ENCODE results near the gene CCDC60.

The CCDC60 gene

DNA sequence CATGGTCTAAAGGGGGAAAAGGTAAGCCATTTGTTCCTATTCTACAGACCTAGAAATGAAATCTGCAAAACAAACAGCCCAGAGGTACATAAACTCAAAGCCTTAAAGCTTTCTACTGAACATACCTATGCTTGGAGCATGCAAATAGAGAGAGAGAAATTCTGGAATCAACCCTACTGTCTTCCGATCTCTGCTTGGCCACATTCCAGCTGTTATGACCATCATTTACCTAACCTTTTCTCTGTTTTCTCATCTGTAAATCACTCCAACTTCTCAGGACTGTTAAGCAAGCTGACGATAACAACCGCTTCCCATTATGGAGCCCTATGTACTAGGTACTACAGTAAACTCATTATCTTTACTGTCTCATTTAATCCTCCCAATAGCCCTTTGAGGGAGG, 126.3 kb downstream of the CCDC60 start (continued):
- TF ChIP-seq SNAI2 (CRISPR knock-in tag; IDR thresholded peaks at IDR 0.05) (no peak), ISL1 (CRISPR knock-in tag; IDR thresholded peaks at IDR 0.05) (no peak), ARNTL (CRISPR knock-in tag; IDR thresholded peaks at IDR 0.05; ENCODE audit: borderline replicate concordance, low read depth) (no peak), TCF4 (CRISPR knock-in tag; IDR thresholded peaks at IDR 0.05; ENCODE audit: borderline replicate concordance) (no peak), PPARA (CRISPR knock-in tag; IDR thresholded peaks at IDR 0.05; ENCODE audit: borderline replicate concordance) (no peak), RARB (CRISPR knock-in tag; IDR thresholded peaks at IDR 0.05) (no peak)

DNA sequence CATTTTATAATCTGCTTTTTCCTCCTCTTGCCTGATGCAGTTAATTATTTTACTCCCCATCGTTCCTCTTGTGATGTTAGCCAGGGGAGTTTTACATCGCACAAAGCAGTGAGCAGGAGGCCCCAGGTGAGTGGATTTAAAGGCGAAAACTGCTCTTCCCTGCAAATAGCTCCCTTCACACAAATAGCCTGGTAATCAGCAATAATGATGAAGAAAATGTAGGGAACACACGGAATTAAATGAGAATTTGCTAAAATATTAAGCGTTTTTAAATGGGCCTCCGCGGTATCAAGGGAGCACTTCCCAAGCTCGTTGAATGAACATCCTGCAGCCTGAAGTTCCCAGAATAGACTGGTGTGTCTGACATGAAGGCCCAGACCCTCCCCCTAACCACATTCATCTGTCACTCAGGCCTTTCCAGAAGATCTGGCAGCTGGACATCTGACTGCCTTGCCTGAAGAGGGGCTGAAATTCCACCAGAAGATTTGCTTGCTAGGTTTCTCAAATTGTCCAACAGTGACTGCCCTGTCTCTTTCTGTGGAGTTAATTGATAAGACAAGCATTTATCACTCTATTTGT, 127.2 kb downstream of the CCDC60 start:
- TF ChIP-seq PPARA (CRISPR knock-in tag; IDR thresholded peaks at IDR 0.05; ENCODE audit: borderline replicate concordance) (no peak), RARB (CRISPR knock-in tag; IDR thresholded peaks at IDR 0.05) (no peak), ZNF70 (CRISPR knock-in tag; IDR thresholded peaks at IDR 0.05) (no peak)
- ATAC-seq: no peak

DNA sequence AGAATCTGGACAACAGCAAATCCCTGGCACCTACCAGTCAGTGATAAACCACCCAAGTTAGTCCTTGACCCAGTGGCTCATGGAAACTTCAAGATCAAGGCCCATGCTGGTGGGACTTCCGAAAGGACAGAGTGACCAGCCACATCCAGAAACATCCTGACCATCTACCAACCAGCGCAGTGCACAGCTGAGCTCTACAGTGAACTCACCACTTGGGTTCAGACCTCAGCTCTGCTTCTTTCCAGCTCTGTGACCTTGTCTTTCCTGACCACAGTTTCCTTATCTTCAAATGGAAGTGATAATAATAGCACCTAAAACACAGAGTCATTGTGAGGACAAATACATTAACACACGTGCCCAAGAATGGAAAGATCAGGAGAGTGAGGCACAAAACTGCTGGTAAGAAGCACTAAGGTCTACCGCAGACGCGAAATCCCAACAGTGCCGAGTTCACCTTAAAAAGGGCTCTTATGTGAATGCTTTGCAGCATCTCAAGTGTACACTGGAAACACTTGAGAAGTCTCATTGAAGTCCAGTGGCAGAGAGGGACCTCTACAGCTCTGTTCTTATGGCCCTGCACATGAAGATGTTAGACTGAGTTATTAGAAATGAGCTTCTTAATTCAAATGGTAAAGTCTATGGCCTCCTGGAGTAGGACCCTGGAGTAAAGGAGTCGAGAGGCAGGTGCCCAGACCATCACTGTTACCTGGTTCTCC, 128.8 kb downstream of the CCDC60 start:
- ATAC-seq: no peak
- TF ChIP-seq GLIS3 (CRISPR knock-in tag; IDR thresholded peaks at IDR 0.05): no peak
- no peak for TF ChIP-seq TCF4 (CRISPR knock-in tag; IDR thresholded peaks at IDR 0.05; ENCODE audit: borderline replicate concordance)
- no peak for TF ChIP-seq ZFP3 (CRISPR knock-in tag; IDR thresholded peaks at IDR 0.05)
- no peak for TF ChIP-seq ZC3H10 (CRISPR knock-in tag; IDR thresholded peaks at IDR 0.05)

DNA sequence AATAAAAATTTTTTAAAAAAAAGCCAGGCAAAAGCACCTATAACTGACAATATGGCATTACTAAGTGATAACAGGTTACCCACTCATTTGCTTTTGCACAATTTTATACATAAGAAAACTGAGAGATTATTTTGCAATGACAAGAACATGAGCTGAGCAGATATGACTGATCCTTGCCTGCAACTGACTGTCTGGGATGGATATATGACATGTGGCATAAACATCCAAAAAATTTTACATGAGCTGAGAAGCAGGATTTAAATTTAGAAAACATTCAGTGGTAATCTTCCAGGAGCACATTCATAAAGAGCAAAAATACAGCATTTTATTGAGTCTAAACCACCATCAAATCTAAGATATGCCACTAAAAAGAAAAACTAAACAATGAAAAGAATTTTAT, 133.8 kb downstream of the CCDC60 start:
- ATAC-seq: no peak
- no peak for TF ChIP-seq CSDC2 (CRISPR knock-in tag; IDR thresholded peaks at IDR 0.05)
- no peak for TF ChIP-seq ARNTL (CRISPR knock-in tag; IDR thresholded peaks at IDR 0.05; ENCODE audit: borderline replicate concordance, low read depth)
- TF ChIP-seq, protein P1, sequence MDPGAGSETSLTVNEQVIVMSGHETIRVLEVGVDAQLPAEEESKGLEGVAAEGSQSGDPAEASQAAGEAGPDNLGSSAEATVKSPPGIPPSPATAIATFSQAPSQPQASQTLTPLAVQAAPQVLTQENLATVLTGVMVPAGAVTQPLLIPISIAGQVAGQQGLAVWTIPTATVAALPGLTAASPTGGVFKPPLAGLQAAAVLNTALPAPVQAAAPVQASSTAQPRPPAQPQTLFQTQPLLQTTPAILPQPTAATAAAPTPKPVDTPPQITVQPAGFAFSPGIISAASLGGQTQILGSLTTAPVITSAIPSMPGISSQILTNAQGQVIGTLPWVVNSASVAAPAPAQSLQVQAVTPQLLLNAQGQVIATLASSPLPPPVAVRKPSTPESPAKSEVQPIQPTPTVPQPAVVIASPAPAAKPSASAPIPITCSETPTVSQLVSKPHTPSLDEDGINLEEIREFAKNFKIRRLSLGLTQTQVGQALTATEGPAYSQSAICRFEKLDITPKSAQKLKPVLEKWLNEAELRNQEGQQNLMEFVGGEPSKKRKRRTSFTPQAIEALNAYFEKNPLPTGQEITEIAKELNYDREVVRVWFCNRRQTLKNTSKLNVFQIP (CRISPR knock-in tag; IDR thresholded peaks at IDR 0.05; ENCODE audit: borderline replicate concordance, low read depth): no peak
- TF ChIP-seq BACH2 (CRISPR knock-in tag; IDR thresholded peaks at IDR 0.05; ENCODE audit: borderline replicate concordance): no peak
- TF ChIP-seq, protein P2, sequence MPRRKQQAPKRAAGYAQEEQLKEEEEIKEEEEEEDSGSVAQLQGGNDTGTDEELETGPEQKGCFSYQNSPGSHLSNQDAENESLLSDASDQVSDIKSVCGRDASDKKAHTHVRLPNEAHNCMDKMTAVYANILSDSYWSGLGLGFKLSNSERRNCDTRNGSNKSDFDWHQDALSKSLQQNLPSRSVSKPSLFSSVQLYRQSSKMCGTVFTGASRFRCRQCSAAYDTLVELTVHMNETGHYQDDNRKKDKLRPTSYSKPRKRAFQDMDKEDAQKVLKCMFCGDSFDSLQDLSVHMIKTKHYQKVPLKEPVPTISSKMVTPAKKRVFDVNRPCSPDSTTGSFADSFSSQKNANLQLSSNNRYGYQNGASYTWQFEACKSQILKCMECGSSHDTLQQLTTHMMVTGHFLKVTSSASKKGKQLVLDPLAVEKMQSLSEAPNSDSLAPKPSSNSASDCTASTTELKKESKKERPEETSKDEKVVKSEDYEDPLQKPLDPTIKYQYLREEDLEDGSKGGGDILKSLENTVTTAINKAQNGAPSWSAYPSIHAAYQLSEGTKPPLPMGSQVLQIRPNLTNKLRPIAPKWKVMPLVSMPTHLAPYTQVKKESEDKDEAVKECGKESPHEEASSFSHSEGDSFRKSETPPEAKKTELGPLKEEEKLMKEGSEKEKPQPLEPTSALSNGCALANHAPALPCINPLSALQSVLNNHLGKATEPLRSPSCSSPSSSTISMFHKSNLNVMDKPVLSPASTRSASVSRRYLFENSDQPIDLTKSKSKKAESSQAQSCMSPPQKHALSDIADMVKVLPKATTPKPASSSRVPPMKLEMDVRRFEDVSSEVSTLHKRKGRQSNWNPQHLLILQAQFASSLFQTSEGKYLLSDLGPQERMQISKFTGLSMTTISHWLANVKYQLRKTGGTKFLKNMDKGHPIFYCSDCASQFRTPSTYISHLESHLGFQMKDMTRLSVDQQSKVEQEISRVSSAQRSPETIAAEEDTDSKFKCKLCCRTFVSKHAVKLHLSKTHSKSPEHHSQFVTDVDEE (CRISPR knock-in tag; IDR thresholded peaks at IDR 0.05): no peak
- TF ChIP-seq ZC3H10 (CRISPR knock-in tag; IDR thresholded peaks at IDR 0.05): no peak
- no peak for TF ChIP-seq ZNF70 (CRISPR knock-in tag; IDR thresholded peaks at IDR 0.05)
- TF ChIP-seq TOX (CRISPR knock-in tag; IDR thresholded peaks at IDR 0.05; ENCODE audit: borderline replicate concordance): no peak
- no peak for TF ChIP-seq PPARA (CRISPR knock-in tag; IDR thresholded peaks at IDR 0.05; ENCODE audit: borderline replicate concordance)
- no peak for TF ChIP-seq RARB (CRISPR knock-in tag; IDR thresholded peaks at IDR 0.05)
- no peak for TF ChIP-seq TCF4 (CRISPR knock-in tag; IDR thresholded peaks at IDR 0.05; ENCODE audit: borderline replicate concordance)
- no peak for TF ChIP-seq ISL1 (CRISPR knock-in tag; IDR thresholded peaks at IDR 0.05)
- TF ChIP-seq ZNF8 (CRISPR knock-in tag; IDR thresholded peaks at IDR 0.05): no peak
- no peak for TF ChIP-seq ZFP3 (CRISPR knock-in tag; IDR thresholded peaks at IDR 0.05)
- TF ChIP-seq, protein P3, sequence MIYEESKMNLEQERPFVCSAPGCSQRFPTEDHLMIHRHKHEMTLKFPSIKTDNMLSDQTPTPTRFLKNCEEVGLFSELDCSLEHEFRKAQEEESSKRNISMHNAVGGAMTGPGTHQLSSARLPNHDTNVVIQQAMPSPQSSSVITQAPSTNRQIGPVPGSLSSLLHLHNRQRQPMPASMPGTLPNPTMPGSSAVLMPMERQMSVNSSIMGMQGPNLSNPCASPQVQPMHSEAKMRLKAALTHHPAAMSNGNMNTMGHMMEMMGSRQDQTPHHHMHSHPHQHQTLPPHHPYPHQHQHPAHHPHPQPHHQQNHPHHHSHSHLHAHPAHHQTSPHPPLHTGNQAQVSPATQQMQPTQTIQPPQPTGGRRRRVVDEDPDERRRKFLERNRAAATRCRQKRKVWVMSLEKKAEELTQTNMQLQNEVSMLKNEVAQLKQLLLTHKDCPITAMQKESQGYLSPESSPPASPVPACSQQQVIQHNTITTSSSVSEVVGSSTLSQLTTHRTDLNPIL (CRISPR knock-in tag; IDR thresholded peaks at IDR 0.05; ENCODE audit: low read depth): no peak
- no peak for TF ChIP-seq ZFP30 (CRISPR knock-in tag; IDR thresholded peaks at IDR 0.05)

DNA sequence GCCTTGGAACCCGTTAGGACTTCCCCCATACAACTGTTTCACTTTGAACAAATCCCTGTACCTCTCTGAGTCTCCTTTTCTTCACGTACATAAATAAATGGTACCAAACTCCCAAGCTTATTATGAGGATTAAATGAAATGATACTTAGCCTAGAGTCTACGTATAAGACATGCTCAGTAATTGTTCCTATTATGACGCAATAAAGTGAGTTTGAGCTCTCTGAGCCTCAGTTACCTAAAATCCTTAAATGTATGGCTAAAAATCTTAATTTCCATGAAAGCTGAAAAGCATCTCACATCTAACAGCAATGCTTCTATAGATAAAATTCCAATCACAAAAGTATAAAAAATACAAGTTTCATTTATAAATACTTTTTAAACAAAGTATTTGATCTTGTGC, 141.1 kb downstream of the CCDC60 start:
- no peak for ATAC-seq
- TF ChIP-seq PPARA (CRISPR knock-in tag; IDR thresholded peaks at IDR 0.05; ENCODE audit: borderline replicate concordance) (no peak), TOX (CRISPR knock-in tag; IDR thresholded peaks at IDR 0.05; ENCODE audit: borderline replicate concordance) (no peak), CSDC2 (CRISPR knock-in tag; IDR thresholded peaks at IDR 0.05) (no peak)
- TF ChIP-seq, protein P1 (CRISPR knock-in tag; IDR thresholded peaks at IDR 0.05; ENCODE audit: borderline replicate concordance, low read depth): no peak
- TF ChIP-seq, protein P4, sequence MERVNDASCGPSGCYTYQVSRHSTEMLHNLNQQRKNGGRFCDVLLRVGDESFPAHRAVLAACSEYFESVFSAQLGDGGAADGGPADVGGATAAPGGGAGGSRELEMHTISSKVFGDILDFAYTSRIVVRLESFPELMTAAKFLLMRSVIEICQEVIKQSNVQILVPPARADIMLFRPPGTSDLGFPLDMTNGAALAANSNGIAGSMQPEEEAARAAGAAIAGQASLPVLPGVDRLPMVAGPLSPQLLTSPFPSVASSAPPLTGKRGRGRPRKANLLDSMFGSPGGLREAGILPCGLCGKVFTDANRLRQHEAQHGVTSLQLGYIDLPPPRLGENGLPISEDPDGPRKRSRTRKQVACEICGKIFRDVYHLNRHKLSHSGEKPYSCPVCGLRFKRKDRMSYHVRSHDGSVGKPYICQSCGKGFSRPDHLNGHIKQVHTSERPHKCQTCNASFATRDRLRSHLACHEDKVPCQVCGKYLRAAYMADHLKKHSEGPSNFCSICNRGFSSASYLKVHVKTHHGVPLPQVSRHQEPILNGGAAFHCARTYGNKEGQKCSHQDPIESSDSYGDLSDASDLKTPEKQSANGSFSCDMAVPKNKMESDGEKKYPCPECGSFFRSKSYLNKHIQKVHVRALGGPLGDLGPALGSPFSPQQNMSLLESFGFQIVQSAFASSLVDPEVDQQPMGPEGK (CRISPR knock-in tag; IDR thresholded peaks at IDR 0.05; ENCODE audit: borderline replicate concordance): no peak

All from SK-N-SH treated with all-trans-retinoic acid at 6 μM for 48 hours (cell line).